ENCODE measurements around the gene GCNT4.

GCNT4 gene

GRCh38 chr5:75058986-75059535, 6.7 kb upstream of the GCNT4 start:
- TF ChIP-seq FOXA1 (IDR thresholded peaks at IDR 0.05) (no peak), NFRKB (IDR thresholded peaks at IDR 0.05) (no peak), ZNF384 (IDR thresholded peaks at IDR 0.05) (no peak), L3MBTL2 (conservative IDR thresholded peaks at IDR 0.05) (no peak)
- TF ChIP-seq, protein P1, sequence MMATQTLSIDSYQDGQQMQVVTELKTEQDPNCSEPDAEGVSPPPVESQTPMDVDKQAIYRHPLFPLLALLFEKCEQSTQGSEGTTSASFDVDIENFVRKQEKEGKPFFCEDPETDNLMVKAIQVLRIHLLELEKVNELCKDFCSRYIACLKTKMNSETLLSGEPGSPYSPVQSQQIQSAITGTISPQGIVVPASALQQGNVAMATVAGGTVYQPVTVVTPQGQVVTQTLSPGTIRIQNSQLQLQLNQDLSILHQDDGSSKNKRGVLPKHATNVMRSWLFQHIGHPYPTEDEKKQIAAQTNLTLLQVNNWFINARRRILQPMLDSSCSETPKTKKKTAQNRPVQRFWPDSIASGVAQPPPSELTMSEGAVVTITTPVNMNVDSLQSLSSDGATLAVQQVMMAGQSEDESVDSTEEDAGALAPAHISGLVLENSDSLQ (IDR thresholded peaks at IDR 0.05): no peak
- DNase-seq (ENCODE audit: extremely low spot score): no peak
- ChIA-PET POLR2A (no interaction called here), CTCF (no interaction called here)

GRCh38 chr5:75057561-75057960, 5.2 kb upstream of the GCNT4 start:
- no peak for TF ChIP-seq ARNT (IDR thresholded peaks at IDR 0.05)
- no peak for TF ChIP-seq L3MBTL2 (conservative IDR thresholded peaks at IDR 0.05)
- no peak for TF ChIP-seq SUZ12 (IDR thresholded peaks at IDR 0.05)
- no peak for TF ChIP-seq HDGF (IDR thresholded peaks at IDR 0.05; ENCODE audit: borderline replicate concordance)
- no peak for TF ChIP-seq BHLHE40 (IDR thresholded peaks at IDR 0.05; ENCODE audit: borderline replicate concordance)
- TF ChIP-seq ZNF384 (IDR thresholded peaks at IDR 0.05): no peak
- TF ChIP-seq NFRKB (IDR thresholded peaks at IDR 0.05): no peak
- TF ChIP-seq LEF1 (IDR thresholded peaks at IDR 0.05; ENCODE audit: borderline replicate concordance): no peak
- no peak for TF ChIP-seq SP1 (IDR thresholded peaks at IDR 0.05)
- no peak for TF ChIP-seq CTBP1 (IDR thresholded peaks at IDR 0.05; ENCODE audit: borderline replicate concordance)
- TF ChIP-seq FOXK2 (IDR thresholded peaks at IDR 0.05): no peak
- TF ChIP-seq ELF4 (IDR thresholded peaks at IDR 0.05): no peak
- TF ChIP-seq, protein P1 (IDR thresholded peaks at IDR 0.05): no peak
- no peak for TF ChIP-seq TARDBP (IDR thresholded peaks at IDR 0.05)
- no peak for TF ChIP-seq FOXA1 (IDR thresholded peaks at IDR 0.05)
- no peak for TF ChIP-seq FOXM1 (IDR thresholded peaks at IDR 0.05; ENCODE audit: borderline replicate concordance)
- DNase-seq (ENCODE audit: extremely low spot score): no peak
- ChIA-PET POLR2A (no interaction called here), CTCF (no interaction called here)

DNA sequence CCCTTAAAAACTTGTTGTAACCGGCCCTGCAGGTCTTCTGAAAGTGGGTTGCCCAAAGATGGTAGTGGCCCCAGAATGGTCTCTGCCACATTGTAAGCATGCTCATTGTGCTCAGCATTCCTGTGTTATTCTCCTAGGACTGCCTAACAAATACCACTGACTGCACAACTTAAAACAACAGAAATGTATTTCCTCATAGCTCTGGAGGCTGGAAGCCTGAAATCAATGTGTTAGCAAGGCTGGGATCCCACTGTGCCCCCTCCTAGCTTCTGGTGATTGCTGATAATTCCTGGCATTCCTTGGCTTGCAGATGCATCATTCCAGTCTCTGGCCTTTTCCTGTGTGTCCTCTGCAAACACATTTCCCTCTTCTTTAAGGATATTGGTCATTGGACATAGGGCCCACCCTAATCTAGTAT, 3.4 kb upstream of the GCNT4 start:
- CTCF ChIA-PET: no interaction called here
- DNase-seq (ENCODE audit: extremely low spot score): no peak
- TF ChIP-seq LEF1 (IDR thresholded peaks at IDR 0.05; ENCODE audit: borderline replicate concordance) (no peak), FOXK2 (IDR thresholded peaks at IDR 0.05) (no peak), HDGF (IDR thresholded peaks at IDR 0.05; ENCODE audit: borderline replicate concordance) (no peak), SUZ12 (IDR thresholded peaks at IDR 0.05) (no peak)
- POLR2A ChIA-PET: no interaction called here

DNA sequence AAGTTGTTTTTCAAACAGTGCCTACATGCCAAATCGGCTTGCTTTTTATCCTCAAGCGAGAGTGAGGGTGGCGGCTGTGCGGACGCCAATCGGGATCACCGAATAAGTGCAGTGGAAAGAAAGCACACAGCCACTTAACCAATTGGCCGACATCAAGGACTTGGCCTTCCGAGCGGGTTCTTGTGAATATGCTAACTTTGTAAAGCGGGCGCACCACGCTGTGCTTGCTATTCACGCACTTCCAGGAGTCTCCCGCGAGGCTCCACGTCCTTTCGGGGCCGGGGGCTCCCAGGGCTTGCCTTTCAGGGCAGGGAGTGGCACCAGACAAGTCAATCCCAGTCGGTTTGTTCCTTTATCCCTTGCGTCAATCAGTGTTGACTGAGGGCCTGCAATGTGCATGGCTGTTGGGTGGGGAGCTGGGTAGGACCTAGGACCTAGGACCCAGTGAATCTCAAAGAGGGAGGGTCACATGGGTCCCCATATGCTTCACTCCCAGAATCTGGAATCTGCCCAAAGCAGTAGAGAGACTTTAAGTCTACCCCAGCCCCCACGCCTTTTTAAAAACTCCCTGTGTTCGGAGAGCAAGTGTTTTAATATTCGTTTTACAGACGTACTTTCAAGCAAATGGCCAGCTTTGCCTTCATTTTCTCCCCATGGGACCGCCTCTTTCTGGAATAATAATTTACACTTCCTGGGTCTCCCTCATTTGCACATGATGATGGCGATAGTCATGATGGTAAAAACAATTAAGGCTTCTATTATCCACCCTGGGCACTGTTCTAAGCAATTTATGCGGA, 2.0 kb upstream of the GCNT4 start:
- ChIA-PET POLR2A (interaction anchor here (1.3 kb wide), 1 partner anchor 182 kb away, joined by 5 read pairs; the partner anchor contains the start of gene ANKRD31), CTCF (no interaction called here)
- DNase-seq (ENCODE audit: extremely low spot score): no peak
- TF ChIP-seq FOXA1 (IDR thresholded peaks at IDR 0.05) (no peak), BHLHE40 (IDR thresholded peaks at IDR 0.05; ENCODE audit: borderline replicate concordance) (no peak), L3MBTL2 (conservative IDR thresholded peaks at IDR 0.05) (no peak), TARDBP (IDR thresholded peaks at IDR 0.05) (no peak), ARNT (IDR thresholded peaks at IDR 0.05) (no peak), SUZ12 (IDR thresholded peaks at IDR 0.05) (no peak), FOXM1 (IDR thresholded peaks at IDR 0.05; ENCODE audit: borderline replicate concordance) (no peak), FOXK2 (IDR thresholded peaks at IDR 0.05) (no peak), NFRKB (IDR thresholded peaks at IDR 0.05) (no peak), ELF4 (IDR thresholded peaks at IDR 0.05) (no peak), CTBP1 (IDR thresholded peaks at IDR 0.05; ENCODE audit: borderline replicate concordance) (no peak), ZNF384 (IDR thresholded peaks at IDR 0.05) (no peak), SP1 (IDR thresholded peaks at IDR 0.05) (no peak), LEF1 (IDR thresholded peaks at IDR 0.05; ENCODE audit: borderline replicate concordance) (no peak), HDGF (IDR thresholded peaks at IDR 0.05; ENCODE audit: borderline replicate concordance) (no peak)
- TF ChIP-seq, protein P1 (IDR thresholded peaks at IDR 0.05): no peak

DNA sequence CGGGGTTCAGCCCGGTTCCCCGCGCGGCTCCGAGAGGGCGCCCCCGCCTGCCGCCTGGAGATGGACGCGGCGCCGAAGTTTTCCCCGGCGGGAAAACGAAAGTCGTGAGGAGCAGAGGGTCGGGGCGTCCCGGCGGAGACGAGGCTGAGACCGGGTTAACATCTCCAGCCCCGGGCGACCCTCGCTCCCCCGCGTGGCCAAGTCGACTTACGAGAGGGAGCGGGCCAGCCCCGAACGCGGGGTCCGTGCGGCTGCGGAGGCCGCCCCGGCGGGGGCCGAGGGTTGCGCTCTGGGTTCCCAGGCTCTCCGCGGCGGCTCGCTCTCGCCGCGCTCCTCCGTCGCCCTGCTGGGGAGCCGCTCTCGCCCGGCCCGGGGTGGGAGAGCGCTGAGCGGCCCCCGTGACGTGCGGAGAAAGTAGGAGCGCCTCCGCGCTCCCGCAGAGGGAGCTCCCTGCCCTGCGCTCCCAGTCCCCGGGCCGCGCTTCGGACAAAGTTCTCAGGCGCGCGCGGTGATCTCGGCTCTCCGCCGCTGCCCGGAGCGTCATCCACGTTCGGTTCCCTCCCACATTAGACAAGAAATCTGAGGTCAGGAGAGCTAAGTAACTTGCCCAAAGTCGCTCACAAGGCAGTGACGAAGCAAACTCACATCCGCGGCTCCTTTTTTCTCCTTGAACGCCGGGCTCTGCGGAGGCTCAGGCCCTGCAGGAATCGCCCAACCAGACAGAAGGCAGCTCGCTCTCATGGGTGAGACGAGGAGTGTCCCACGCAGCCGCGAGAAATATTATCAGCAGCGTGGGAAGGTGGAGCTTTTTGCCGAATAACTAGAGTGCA, 1.2 kb upstream of the GCNT4 start:
- ChIA-PET CTCF (no interaction called here), POLR2A (no interaction called here)
- no peak for TF ChIP-seq SP1 (IDR thresholded peaks at IDR 0.05)
- no peak for TF ChIP-seq NFRKB (IDR thresholded peaks at IDR 0.05)
- no peak for TF ChIP-seq ELF4 (IDR thresholded peaks at IDR 0.05)
- no peak for TF ChIP-seq TARDBP (IDR thresholded peaks at IDR 0.05)
- peak; percentile 56 for TF ChIP-seq L3MBTL2 (conservative IDR thresholded peaks at IDR 0.05)
- no peak for TF ChIP-seq FOXK2 (IDR thresholded peaks at IDR 0.05)
- DNase-seq (ENCODE audit: extremely low spot score): peak; percentile 57

DNA sequence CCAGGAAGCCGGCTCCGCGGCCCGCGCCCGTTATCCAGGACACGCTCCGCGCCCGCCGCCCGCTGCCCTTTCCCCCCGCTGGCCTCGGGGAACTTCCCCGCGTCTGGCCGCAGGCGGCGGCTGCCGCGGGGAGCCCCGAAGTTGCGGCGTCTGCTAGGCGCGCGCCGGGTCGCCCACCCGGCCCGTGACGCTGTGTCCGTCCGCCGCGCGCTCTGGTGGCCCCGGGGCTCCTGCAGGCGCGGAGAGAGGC, 621 bp upstream of the GCNT4 start:
- TF ChIP-seq ARNT (IDR thresholded peaks at IDR 0.05) (no peak), TARDBP (IDR thresholded peaks at IDR 0.05) (no peak), CTBP1 (IDR thresholded peaks at IDR 0.05; ENCODE audit: borderline replicate concordance) (no peak), HDGF (IDR thresholded peaks at IDR 0.05; ENCODE audit: borderline replicate concordance) (no peak), NFRKB (IDR thresholded peaks at IDR 0.05) (no peak), FOXA1 (IDR thresholded peaks at IDR 0.05) (no peak), BHLHE40 (IDR thresholded peaks at IDR 0.05; ENCODE audit: borderline replicate concordance) (no peak), SUZ12 (IDR thresholded peaks at IDR 0.05) (no peak), LEF1 (IDR thresholded peaks at IDR 0.05; ENCODE audit: borderline replicate concordance) (no peak), ZNF384 (IDR thresholded peaks at IDR 0.05) (no peak)
- DNase-seq (ENCODE audit: extremely low spot score): no peak
- POLR2A ChIA-PET: no interaction called here
- CTCF ChIA-PET: no interaction called here

Measured in HEK293T (cell line).